ENCODE data around the gene DAG1.

DNA sequence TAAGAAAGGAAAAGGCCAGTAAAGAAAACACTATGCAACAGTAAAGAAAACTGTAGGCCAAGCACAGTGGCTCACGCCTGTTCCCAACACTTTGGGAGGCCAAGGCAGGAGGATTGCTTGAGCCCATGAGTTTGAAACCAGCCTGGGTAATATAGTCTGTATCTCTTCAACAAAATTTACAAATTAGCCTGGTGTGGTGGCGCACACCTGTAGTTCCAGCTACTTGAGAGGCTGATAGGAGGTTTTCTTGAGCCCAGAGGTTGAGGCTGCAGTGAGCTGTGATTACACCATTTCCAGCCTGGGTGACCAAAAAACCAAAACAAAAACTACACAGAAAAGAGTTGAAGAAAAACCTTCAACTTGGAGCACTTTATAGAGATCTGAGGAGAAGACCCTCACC lies 31.8 kb downstream of the DAG1 start:
- TF ChIP-seq, protein P1, sequence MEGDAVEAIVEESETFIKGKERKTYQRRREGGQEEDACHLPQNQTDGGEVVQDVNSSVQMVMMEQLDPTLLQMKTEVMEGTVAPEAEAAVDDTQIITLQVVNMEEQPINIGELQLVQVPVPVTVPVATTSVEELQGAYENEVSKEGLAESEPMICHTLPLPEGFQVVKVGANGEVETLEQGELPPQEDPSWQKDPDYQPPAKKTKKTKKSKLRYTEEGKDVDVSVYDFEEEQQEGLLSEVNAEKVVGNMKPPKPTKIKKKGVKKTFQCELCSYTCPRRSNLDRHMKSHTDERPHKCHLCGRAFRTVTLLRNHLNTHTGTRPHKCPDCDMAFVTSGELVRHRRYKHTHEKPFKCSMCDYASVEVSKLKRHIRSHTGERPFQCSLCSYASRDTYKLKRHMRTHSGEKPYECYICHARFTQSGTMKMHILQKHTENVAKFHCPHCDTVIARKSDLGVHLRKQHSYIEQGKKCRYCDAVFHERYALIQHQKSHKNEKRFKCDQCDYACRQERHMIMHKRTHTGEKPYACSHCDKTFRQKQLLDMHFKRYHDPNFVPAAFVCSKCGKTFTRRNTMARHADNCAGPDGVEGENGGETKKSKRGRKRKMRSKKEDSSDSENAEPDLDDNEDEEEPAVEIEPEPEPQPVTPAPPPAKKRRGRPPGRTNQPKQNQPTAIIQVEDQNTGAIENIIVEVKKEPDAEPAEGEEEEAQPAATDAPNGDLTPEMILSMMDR (IDR thresholded peaks at IDR 0.05): no peak
- no peak for TF ChIP-seq POLR2A (IDR thresholded peaks at IDR 0.05)
